H1 (cell line): ENCODE data around the gene SPDYE1. TPM values are rescaled to one million over a fixed set of nuclear protein-coding genes. Genes with fewer than 3 reads are reported as not detected.

Experiments used
- BCL11A ChIP-seq, 2 experiments: IDR thresholded peaks; one replicate each; pipeline ENCODE4 v1.6.1; 2011; ENCODE audit warnings: low read depth in 2 of 2, low read length in 2 of 2, mild to moderate bottlenecking in 2 of 2
- BRCA1 ChIP-seq: IDR thresholded peaks from 2 replicates; pipeline ENCODE4 v1.6.1; 2012; ENCODE audit warnings: low read depth, low read length, improper control_type of control experiment
- FOSL1 ChIP-seq: IDR thresholded peaks from 2 replicates; pipeline ENCODE4 v1.6.1; 2011; ENCODE audit warnings: mild to moderate bottlenecking, low read depth, low read length, moderate library complexity; ENCODE audit not compliant: insufficient read depth
- NRF1 ChIP-seq: IDR thresholded peaks from 2 replicates; pipeline ENCODE4 v1.6.1; 2011; ENCODE audit warnings: mild to moderate bottlenecking, low read depth, low read length, improper control_type of control experiment
- RBBP5 ChIP-seq: IDR thresholded peaks from 2 replicates; pipeline ENCODE4 v1.7.1; 2012; ENCODE audit warnings: low read depth, mild to moderate bottlenecking, inconsistent platforms, low read length, moderate library complexity, borderline replicate concordance
- RXRA ChIP-seq: IDR thresholded peaks from 2 replicates; pipeline ENCODE4 v1.6.1; 2011; ENCODE audit warnings: low read depth, mild to moderate bottlenecking, low read length, moderate library complexity; ENCODE audit not compliant: insufficient read depth
- SP2 ChIP-seq: IDR thresholded peaks from 2 replicates; pipeline ENCODE4 v1.6.1; 2012; ENCODE audit warnings: mild to moderate bottlenecking, low read length, inconsistent platforms
- TBP ChIP-seq: IDR thresholded peaks from 2 replicates; pipeline ENCODE4 v1.6.1; 2011; ENCODE audit warnings: low read depth, low read length, improper control_type of control experiment
- polyA plus RNA-seq, 7 experiments: library from polyadenylated mRNA; depleted of rRNA in 3 of 7; stranded (reverse) in 5 of 7; unstranded in 2 of 7; fragments of >200 nt in 5 of 7; fragments of 200-250 nt in 2 of 7; gene quantifications; 1 replicate in 5 of 7; 2 replicates in 1 of 7; 4 replicates in 1 of 7; pipeline versions ENCODE4 v1.2.1 to v1.2.3, GENCODE V29; 2011 to 2013; ENCODE audit warnings: missing spikeins in 2 of 7, mixed read lengths in 2 of 7
- total RNA-seq: library from RNA; stranded (reverse); fragmentation: NEBNext Ultra II Directional; extraction: Animal tissue kit (Norgen Biotek cat#: 25700); gene quantifications from 2 replicates; pipeline ENCODE4 v1.2.1, GENCODE V29; 2021
- TF ChIP-seq, protein P1 (sequence below): fragments of 300-600 bp; sonication (generic); IDR thresholded peaks from 2 replicates; pipeline ENCODE4 v1.7.1; 2012; ENCODE audit warnings: low read length, moderate library complexity, mild to moderate bottlenecking, inconsistent platforms; ENCODE audit not compliant: insufficient replicate concordance
- TF ChIP-seq, protein P2 (sequence below): IDR thresholded peaks from 2 replicates; pipeline ENCODE4 v1.6.1; 2012; ENCODE audit warnings: inconsistent platforms
- TF ChIP-seq, protein P3 (sequence below): IDR thresholded peaks from 2 replicates; pipeline ENCODE4 v1.6.1; 2012; ENCODE audit warnings: inconsistent platforms

Gene SPDYE1
- total and polyA plus RNA-seq, 2 of the 8 experiments (the other 6 are each of a cell fraction or from before 2014, with no cell fraction given), result not detected

DNA sequence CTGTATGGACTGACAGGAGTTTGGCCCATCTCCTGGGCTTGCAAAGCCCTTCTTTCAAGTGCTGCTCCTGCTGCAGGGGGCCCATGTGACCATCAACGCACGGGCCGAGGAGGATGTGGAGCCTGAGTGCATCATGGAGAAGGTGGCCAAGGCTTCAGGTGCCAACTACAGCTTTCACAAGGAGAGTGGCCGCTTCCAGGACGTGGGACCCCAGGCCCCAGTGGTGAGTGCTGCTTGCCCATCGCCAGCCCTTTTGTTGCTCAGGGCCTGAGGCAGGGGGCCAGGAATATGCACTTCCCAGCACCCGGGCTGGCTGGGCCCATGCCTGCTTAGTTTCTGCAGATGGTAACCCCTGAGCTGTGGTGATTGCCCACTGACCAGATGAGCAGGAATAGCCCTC is 59.0 kb downstream of the SPDYE1 start (continued):
- TF ChIP-seq, protein P1, sequence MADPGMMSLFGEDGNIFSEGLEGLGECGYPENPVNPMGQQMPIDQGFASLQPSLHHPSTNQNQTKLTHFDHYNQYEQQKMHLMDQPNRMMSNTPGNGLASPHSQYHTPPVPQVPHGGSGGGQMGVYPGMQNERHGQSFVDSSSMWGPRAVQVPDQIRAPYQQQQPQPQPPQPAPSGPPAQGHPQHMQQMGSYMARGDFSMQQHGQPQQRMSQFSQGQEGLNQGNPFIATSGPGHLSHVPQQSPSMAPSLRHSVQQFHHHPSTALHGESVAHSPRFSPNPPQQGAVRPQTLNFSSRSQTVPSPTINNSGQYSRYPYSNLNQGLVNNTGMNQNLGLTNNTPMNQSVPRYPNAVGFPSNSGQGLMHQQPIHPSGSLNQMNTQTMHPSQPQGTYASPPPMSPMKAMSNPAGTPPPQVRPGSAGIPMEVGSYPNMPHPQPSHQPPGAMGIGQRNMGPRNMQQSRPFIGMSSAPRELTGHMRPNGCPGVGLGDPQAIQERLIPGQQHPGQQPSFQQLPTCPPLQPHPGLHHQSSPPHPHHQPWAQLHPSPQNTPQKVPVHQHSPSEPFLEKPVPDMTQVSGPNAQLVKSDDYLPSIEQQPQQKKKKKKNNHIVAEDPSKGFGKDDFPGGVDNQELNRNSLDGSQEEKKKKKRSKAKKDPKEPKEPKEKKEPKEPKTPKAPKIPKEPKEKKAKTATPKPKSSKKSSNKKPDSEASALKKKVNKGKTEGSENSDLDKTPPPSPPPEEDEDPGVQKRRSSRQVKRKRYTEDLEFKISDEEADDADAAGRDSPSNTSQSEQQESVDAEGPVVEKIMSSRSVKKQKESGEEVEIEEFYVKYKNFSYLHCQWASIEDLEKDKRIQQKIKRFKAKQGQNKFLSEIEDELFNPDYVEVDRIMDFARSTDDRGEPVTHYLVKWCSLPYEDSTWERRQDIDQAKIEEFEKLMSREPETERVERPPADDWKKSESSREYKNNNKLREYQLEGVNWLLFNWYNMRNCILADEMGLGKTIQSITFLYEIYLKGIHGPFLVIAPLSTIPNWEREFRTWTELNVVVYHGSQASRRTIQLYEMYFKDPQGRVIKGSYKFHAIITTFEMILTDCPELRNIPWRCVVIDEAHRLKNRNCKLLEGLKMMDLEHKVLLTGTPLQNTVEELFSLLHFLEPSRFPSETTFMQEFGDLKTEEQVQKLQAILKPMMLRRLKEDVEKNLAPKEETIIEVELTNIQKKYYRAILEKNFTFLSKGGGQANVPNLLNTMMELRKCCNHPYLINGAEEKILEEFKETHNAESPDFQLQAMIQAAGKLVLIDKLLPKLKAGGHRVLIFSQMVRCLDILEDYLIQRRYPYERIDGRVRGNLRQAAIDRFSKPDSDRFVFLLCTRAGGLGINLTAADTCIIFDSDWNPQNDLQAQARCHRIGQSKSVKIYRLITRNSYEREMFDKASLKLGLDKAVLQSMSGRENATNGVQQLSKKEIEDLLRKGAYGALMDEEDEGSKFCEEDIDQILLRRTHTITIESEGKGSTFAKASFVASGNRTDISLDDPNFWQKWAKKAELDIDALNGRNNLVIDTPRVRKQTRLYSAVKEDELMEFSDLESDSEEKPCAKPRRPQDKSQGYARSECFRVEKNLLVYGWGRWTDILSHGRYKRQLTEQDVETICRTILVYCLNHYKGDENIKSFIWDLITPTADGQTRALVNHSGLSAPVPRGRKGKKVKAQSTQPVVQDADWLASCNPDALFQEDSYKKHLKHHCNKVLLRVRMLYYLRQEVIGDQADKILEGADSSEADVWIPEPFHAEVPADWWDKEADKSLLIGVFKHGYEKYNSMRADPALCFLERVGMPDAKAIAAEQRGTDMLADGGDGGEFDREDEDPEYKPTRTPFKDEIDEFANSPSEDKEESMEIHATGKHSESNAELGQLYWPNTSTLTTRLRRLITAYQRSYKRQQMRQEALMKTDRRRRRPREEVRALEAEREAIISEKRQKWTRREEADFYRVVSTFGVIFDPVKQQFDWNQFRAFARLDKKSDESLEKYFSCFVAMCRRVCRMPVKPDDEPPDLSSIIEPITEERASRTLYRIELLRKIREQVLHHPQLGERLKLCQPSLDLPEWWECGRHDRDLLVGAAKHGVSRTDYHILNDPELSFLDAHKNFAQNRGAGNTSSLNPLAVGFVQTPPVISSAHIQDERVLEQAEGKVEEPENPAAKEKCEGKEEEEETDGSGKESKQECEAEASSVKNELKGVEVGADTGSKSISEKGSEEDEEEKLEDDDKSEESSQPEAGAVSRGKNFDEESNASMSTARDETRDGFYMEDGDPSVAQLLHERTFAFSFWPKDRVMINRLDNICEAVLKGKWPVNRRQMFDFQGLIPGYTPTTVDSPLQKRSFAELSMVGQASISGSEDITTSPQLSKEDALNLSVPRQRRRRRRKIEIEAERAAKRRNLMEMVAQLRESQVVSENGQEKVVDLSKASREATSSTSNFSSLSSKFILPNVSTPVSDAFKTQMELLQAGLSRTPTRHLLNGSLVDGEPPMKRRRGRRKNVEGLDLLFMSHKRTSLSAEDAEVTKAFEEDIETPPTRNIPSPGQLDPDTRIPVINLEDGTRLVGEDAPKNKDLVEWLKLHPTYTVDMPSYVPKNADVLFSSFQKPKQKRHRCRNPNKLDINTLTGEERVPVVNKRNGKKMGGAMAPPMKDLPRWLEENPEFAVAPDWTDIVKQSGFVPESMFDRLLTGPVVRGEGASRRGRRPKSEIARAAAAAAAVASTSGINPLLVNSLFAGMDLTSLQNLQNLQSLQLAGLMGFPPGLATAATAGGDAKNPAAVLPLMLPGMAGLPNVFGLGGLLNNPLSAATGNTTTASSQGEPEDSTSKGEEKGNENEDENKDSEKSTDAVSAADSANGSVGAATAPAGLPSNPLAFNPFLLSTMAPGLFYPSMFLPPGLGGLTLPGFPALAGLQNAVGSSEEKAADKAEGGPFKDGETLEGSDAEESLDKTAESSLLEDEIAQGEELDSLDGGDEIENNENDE, result no peak
- no peak for TF ChIP-seq RXRA
- no peak for TF ChIP-seq SP2
- TF ChIP-seq, protein P2, sequence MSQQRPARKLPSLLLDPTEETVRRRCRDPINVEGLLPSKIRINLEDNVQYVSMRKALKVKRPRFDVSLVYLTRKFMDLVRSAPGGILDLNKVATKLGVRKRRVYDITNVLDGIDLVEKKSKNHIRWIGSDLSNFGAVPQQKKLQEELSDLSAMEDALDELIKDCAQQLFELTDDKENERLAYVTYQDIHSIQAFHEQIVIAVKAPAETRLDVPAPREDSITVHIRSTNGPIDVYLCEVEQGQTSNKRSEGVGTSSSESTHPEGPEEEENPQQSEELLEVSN, result no peak
- TF ChIP-seq, protein P3, sequence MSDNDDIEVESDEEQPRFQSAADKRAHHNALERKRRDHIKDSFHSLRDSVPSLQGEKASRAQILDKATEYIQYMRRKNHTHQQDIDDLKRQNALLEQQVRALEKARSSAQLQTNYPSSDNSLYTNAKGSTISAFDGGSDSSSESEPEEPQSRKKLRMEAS, result no peak
- TF ChIP-seq BRCA1, result no peak
- no peak for TF ChIP-seq NRF1
- no peak for TF ChIP-seq TBP
- no peak for TF ChIP-seq RBBP5
- TF ChIP-seq BCL11A (IDR thresholded peaks at IDR 0.05; ENCODE audit: low read depth in 2 of 2, low read length in 2 of 2), result no peak
- no peak for TF ChIP-seq FOSL1
